Omental fat pad (tissue), 4 donors: ENCODE results near the gene ZNF831. TPM values are rescaled to one million over a fixed set of nuclear protein-coding genes. Genes with fewer than 3 reads are reported as not detected.

Source experiments
- ATAC-seq: fragments of 150-250 bp; one replicate; pipeline ENCODE4 v1.9.1; 2016; ENCODE audit warnings: mild to moderate bottlenecking, moderate library complexity; ENCODE audit not compliant: low FRiP score
- DNase-seq: peaks from one replicate; pipeline ENCODE4 v3.0.0-alpha.2; 2019; ENCODE audit warnings: low spot score
- total RNA-seq, 4 donors: library from RNA; depleted of rRNA; stranded (reverse); fragments of >200 nt; gene quantifications; one replicate each; pipeline ENCODE4 v1.1.0, GENCODE V29; 2016
- TF ChIP-seq, protein P1 (sequence below), 3 donors: fragments of 450-650 bp; IDR thresholded peaks; one replicate each; pipeline ENCODE4 v1.5.1; 2016 to 2017; ENCODE audit warnings: antibody characterized with exemption in 3 of 3, mild to moderate bottlenecking in 3 of 3, moderate library complexity in 2 of 3

Gene ZNF831
- total RNA-seq, 4 donors from 2014 or later, result 1.3 to 3.6 (median 2.0) TPM

DNA sequence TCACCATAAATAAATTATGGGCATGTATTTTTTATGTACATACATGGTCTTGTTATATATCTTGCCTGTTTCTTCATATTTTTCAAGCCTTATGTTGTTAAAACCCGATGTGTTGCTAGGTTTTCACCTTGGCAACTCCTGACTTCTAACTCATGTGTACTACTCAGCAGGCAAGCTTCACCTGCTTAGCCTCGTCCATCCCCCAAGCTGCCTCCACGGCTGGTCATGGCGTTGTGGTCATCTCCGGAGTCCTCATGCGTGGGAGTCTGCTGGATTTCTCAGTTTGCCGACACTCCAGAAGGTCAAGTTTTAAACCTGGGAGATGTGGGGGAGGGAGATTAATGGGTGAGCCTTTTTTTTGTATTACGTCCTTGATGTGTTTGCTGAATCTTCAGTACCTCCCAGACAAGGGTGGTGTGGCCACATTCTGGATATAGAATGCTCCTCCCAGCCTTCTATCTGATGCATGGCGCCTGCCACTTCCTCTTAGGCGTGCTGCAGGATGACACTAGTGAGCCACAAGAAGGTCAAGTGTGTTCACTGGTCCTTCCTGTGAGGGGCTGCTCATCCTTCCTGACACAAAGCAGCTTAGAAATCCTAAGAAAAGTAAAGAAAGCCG, 110.2 kb downstream of the ZNF831 start:
- ATAC-seq (no peak), DNase-seq (no peak)
- TF ChIP-seq, protein P1, sequence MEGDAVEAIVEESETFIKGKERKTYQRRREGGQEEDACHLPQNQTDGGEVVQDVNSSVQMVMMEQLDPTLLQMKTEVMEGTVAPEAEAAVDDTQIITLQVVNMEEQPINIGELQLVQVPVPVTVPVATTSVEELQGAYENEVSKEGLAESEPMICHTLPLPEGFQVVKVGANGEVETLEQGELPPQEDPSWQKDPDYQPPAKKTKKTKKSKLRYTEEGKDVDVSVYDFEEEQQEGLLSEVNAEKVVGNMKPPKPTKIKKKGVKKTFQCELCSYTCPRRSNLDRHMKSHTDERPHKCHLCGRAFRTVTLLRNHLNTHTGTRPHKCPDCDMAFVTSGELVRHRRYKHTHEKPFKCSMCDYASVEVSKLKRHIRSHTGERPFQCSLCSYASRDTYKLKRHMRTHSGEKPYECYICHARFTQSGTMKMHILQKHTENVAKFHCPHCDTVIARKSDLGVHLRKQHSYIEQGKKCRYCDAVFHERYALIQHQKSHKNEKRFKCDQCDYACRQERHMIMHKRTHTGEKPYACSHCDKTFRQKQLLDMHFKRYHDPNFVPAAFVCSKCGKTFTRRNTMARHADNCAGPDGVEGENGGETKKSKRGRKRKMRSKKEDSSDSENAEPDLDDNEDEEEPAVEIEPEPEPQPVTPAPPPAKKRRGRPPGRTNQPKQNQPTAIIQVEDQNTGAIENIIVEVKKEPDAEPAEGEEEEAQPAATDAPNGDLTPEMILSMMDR (IDR thresholded peaks at IDR 0.05), result no peak

DNA sequence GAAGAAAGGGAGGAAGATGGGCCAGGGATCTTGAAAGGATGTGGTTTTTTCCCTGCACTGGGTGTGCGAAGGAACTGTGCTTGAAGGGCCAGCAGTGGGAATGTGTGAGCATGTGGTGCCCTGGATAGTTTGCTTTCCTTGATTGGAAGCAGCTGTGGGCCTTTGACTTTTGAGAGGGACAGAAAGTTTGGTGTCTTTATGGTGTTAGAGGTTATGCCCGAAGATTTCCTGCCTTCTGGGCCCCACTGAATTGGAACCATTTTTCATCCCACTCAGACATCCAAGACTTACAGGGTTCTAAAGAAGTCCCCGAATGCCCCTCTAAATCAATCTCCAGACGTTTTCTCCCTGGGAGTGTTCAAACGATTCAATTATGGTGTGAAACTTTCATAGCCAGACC, 113.3 kb downstream of the ZNF831 start:
- ATAC-seq (no peak), DNase-seq (no peak)
- TF ChIP-seq, protein P1 (IDR thresholded peaks at IDR 0.05), result no peak

DNA sequence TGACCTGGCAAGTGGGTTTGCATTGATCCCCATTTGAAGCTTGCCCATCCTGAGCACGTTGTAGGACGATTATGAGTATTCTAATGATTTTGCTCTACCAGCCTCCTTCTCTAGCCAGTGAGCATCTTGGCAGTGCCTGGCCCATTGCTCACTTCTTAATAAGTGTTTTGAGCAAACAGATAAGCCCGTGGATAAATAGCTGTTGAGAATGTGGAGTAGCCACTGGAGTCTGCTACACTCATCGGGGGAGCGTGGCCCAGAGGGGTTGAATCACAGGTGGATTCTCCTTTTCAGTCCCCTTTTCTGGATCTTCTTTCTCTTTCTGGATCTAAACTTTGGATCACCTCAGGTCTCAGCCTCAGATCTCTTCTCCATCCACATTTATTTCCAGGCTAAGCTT, 120.8 kb downstream of the ZNF831 start:
- DNase-seq (no peak), ATAC-seq (no peak)
- TF ChIP-seq, protein P1 (IDR thresholded peaks at IDR 0.05), result no peak

DNA sequence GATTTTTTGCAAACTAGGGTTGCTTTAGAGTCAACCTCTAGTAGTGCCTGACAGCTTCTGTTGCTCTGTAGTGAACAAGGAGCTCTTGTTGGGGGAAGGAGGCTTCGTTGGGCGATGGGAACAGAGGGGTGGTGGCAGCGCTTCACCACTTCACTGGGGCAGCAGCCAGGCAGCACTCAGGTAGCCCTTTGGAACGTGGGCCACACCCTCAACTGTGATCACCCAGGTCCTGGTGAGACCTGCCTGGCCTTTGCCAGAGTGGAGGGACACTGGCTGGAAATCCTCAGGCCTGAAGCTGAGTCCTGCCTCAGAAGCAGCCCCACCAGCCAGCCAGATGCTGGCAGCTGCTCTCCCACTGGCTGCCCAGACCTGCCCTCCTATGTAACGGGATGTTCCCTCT, 126.4 kb downstream of the ZNF831 start:
- TF ChIP-seq, protein P1 (IDR thresholded peaks at IDR 0.05), result no peak
- ATAC-seq, result no peak
- DNase-seq, result no peak

DNA sequence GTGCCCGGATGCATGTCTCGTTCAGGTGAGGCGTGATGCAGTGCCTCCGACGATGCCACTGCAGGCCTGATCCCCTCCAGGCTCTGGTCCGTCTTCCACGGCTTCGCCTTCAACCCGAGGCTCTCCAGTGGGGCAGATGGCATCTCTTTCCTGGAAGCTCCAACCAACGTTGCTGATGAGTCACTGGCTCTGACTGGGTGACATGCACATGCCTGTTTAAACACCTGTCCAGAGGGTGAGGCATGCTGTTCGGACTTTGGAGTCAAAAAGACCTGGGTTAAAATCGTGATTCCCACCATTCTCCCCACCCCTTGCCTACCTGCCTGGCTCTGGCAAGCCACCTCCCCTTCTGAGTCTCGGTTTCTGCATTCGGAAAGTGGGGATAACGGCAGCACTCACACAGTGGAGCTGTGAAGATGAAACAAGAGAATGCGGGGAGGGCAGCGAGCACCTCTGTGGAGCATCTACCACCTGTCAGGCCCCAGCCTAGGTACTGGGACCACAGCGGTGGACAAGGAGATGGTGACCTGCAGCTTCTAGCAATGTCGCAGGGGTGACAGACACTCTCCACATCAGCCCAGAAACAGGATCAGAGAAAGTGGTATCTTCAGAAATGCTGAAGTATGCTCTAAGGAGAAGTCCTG, 128.2 kb downstream of the ZNF831 start:
- DNase-seq, result no peak
- TF ChIP-seq, protein P1 (IDR thresholded peaks at IDR 0.05), result no peak
- ATAC-seq, result no peak

DNA sequence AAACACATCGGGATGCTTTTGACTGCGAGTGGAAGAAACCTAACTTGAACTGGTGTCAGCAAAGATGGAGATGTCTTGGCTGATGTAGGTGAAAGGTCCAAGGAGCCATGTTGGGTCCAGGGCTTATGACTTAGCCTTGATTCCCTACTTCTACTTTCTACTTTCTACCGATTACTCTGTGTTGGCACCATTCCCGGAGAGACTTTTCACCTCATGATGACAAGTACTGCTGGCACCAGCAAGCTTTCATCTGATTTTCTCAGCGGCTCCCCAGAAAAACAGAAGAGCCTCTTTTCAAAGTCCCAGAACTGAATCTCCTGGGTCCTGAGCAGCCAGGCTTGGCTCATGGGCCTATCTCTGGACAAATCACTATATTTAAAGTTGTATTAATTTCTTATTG, 131.9 kb downstream of the ZNF831 start:
- ATAC-seq (no peak), DNase-seq (no peak)
- TF ChIP-seq, protein P1 (IDR thresholded peaks at IDR 0.05), result no peak

DNA sequence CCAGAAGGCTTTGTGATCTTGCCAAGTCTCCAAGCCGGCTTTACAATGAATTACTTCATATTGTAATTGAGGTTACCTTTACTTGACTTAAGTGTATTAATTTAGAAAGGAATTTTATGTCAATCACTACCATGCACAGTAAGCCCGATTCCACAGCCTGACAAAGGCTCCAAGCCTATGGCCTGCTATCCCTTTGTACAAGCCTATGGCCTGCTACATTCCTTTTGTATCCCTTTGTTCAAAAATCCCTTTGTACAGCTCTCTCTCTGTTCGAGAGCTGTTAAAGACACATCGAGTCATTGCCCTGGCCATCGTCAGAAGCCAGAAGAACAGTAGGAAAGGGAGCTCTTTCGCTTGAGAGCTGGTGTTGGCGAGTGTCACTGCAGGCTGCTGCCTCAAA, 134.1 kb downstream of the ZNF831 start:
- DNase-seq (no peak), ATAC-seq (no peak)
- TF ChIP-seq, protein P1 (IDR thresholded peaks at IDR 0.05), result no peak
